K562 treated with DMSO at 1 percent for 48 hours (cell line): ENCODE results near the gene HUS1. TPM values are rescaled to one million over a fixed set of nuclear protein-coding genes. Genes with fewer than 3 reads are reported as not detected.

ENCODE experiments used
- total RNA-seq: library from RNA; unstranded; fragments of 300-600 nt; gene quantifications from 2 replicates; pipeline ENCODE4 v1.2.3, GENCODE V29; 2022; ENCODE audit warnings: low replicate concordance; ENCODE audit errors: extremely low read depth

The HUS1 gene
- total RNA-seq, result not detected in 2 replicates

GRCh38 chr7:47979145-47979831 lies at the start of gene HUS1:
HUS1 (minus strand) TSS chr7:47979615; CDS start chr7:47979519, 96 bp downstream.

GRCh38 chr7:48028938-48029337 lies 49.5 kb upstream of the HUS1 start, which contains the start of gene SUN3:
SUN3 (minus strand) TSS chr7:48029107; CDS start chr7:48028938, 169 bp downstream.

GRCh38 chr7:47948141-47948790 lies 31.1 kb downstream of the HUS1 start, which contains the start of gene PKD1L1:
PKD1L1 (minus strand) TSS chr7:47948466; CDS start chr7:47948440, 26 bp downstream.

Other genes starting within 250 kb of the HUS1 start
- gene PKD1L1, start 31.1 kb downstream of the HUS1 start, total RNA-seq, result not detected in 2 replicates
- gene SUN3, start 49.5 kb upstream of the HUS1 start, total RNA-seq, result not detected in 2 replicates
- gene C7orf57, start 55.9 kb upstream of the HUS1 start, total RNA-seq, result not detected in 2 replicates
- not detected in 2 replicates for gene UPP1, start 109.7 kb upstream of the HUS1 start, total RNA-seq
- gene ABCA13, start 191.8 kb upstream of the HUS1 start, total RNA-seq, result not detected in 2 replicates